ENCODE results near the gene INTS13.

DNA sequence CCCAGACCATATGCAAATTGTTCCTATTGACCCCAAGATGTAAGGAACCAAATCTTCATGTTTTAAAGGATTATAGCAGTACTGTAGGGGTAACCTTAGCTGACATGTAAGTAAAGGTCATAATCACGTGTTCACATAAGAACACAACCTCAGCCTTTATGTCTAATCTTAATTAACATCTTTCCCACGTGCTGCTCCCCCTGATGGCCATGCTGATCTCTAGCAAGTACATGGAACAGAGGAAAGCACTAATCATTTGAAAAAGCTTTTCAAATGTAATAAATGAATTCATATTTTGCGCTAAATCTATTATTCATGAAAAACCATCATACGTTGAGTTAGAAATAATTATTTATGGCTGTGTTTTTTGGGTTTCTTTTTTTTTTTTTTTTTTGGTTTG, 74.3 kb downstream of the INTS13 start:
- TF ChIP-seq, protein P1, sequence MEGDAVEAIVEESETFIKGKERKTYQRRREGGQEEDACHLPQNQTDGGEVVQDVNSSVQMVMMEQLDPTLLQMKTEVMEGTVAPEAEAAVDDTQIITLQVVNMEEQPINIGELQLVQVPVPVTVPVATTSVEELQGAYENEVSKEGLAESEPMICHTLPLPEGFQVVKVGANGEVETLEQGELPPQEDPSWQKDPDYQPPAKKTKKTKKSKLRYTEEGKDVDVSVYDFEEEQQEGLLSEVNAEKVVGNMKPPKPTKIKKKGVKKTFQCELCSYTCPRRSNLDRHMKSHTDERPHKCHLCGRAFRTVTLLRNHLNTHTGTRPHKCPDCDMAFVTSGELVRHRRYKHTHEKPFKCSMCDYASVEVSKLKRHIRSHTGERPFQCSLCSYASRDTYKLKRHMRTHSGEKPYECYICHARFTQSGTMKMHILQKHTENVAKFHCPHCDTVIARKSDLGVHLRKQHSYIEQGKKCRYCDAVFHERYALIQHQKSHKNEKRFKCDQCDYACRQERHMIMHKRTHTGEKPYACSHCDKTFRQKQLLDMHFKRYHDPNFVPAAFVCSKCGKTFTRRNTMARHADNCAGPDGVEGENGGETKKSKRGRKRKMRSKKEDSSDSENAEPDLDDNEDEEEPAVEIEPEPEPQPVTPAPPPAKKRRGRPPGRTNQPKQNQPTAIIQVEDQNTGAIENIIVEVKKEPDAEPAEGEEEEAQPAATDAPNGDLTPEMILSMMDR (IDR thresholded peaks at IDR 0.05): no peak
- TF ChIP-seq POLR2A (IDR thresholded peaks at IDR 0.05): no peak
